DMS153 treated with DMSO at 0.1 percent for 48 hours (cell line): Measurements from ENCODE around the gene NFATC2.

ENCODE experiments used
- DNase-seq: peaks from one replicate; lab custom pipeline; 2025; ENCODE audit not compliant: unreplicated experiment; lab: John Stamatoyannopoulos, UW

Gene NFATC2

DNA sequence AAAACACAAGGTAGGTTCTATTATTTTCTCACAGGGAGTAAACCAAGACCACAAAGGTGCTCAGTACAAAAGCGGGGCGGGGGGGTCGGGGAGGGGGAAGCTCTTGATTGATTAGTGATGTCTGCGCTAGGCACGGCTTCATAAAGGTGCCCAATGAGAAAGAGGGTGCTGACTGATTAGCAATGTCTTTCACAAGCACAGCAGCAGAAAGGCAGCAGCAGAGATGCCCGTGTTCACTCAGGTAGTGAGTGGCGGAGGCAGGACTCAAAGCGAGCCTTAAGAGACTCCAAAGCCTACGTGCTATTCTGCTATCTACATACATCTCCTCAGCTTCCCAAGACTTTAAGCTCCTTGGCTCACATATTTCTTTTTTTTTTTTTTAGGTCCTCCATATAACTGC lies 20.3 kb downstream of the NFATC2 start:
- DNase-seq, result no peak

DNA sequence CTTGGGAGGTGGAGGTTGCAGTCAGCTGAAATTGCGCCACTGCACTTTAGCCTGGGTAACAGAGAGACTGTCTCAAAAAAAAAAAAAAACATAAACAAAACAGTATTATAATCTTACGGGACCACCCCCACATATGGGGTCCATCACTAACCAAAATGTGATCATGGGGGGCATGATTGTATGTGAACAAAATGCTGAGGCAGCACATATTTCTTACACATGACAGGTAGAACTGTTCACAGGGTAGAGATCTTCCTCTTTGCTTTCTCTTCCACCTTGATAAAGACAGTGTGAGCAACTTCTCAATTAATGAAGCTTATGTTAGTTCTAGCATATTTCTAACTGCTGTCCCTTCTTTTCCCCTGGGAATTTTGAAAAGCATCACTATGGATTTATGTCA lies 24.7 kb downstream of the NFATC2 start:
- DNase-seq, result no peak

DNA sequence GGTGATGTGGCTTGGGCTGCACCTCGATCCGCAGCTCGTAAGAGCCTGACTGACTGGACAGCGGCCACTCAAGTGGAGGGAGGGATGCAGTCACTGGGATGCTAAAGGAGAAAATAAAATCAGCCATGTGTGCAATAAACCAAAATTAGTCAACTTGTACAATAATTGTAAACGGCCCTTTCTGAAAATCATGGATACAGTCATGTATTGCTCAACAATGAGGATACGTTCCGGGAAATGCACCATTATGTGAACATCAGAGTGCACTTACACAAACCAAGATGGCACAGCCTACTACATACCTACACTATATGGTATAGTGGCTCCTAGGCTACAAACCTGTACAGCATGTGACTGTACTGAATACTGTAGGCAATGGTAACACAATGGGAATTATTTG lies 25.7 kb downstream of the NFATC2 start:
- DNase-seq, result no peak

DNA sequence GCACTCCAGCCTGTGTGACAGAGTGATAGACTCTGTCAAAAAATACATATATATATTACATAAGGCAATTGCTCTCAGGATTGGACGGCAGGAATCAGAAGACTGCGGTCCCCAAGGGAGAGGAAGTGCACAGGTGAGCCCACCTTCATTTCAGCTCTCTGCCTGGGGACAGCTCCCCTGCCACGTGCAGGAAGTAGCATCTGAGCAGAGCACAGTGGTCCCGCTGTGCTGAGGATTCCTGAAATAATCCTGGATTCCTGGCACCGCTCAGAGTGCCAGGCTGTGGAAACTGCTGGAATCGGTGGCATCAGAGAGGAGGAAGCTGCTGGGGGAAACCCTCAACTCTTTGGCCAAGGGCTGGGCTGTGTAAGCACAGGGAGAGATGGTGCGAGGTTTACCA lies 27.7 kb downstream of the NFATC2 start:
- no peak for DNase-seq

DNA sequence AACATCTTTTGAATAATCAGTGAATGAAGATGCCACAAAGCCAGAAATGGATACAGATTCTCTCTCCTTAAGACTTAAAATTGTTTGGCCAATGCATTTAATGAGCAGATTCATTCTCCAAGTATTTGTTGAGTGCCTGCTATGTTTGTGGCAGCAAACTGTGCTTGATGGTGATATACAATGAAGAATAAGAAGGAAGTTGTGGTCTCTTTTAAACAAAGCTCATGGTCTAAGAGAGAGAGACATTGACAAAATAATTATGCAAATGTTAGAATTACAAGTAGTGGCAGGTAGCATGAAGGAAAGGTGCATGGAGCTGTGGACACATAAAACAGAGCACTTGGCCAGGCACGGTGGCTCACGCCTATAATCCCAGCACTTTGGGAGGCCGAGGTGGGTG lies 28.3 kb downstream of the NFATC2 start:
- DNase-seq, result no peak

DNA sequence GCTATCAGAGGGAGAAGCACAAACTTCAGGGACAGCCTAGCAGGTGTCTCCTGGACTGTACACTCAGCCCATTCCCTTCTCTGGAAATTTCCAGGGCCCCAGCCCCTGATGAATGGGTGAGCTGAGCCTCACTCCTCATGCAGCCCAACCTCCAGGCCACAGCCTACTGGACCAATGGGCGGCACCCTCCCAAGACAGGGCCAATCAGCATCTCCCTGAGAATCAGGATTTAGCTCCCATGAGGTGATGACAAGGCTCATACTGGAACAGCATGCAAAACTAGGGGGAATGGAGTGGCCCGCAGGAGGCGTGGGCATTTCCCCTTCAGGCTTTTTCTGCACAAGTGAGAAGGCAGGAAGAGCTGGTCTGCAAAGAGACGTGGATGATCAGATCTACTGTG lies 29.0 kb downstream of the NFATC2 start:
- DNase-seq, result no peak

DNA sequence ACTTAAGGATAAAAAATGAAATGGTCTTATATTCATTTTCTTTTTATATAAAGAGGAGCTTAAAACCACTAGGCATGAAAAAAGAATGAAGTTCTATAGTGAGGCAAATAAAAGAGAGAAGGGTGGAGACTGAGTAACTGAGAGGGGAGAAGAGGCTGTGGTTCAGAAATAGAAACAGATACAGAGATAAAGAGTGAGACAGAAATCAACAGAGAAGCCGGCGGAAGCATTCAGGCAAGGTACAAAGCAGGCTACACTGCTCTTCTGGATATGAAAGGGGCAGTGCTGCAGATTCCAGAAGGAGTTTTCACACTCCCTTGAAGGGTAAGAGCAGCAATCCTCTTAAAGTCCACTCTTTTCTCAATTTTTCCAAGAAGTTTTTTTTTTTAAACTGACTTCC lies 29.9 kb downstream of the NFATC2 start:
- no peak for DNase-seq

DNA sequence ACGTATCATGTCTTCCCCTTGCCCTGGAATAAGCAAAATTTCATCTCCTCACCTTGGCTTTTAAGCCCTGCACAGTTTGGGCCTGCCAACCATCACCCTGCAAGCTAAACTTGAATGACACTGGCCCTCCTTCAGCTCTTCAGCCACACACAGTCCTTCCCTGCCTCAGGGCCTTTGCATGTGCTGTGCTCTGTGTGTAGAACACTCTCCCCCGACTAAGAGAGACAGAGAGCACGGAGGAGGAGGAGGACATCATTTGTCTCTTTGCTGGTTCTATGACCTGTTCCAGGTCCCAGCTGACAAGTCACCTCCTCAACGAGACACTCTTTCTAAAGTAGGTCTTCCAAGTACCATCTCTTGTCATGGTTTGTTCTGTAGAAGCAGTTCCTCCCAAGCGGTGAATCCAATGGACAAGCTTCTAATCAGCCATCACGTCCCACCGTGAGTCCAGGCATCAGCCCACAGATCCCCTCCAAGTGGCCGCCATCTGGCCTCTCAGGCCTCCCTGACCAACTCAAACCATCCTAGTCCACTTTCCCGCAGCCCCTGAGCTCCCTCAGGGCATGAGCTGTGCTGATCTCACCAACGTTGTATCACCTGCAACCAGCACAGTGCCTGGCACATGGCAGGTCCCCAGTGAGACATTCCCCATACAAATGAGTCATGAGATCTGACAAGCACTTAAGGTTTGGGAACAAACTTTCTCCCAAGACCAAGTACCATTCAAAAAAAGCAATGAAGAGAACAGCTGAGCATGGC lies 30.5 kb downstream of the NFATC2 start:
- no peak for DNase-seq

DNA sequence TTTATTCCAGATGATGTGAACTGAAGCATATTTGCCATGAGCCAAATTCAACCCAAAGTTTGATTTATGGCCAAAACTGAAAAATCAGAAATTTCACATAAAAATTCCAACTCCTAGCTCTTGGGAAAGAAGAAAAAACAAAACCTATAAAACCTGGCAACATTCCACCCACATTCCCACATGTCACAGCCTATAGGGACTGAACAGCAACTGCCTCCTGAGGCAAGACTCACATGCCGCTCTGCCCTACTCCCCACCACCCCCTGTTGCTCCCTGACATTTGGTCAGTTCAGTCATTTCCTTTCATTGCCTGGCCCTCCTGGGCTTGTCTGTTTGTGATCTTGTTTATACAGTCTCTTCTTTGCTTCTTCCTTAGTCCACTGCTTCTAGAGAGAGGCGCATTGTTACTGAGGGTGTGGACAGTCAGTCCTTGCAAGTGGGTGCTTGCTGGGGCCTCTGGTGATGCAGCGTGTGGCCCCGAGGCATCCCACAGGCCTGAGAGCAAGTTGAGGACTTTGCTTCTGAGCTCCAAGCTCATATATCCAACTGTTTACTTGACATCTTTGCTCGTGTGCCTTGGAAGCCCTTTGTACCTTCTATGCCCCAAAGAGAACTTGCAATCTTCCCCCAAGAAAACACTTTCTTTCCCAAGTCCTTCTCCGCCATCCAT lies 31.4 kb downstream of the NFATC2 start:
- DNase-seq, result no peak

DNA sequence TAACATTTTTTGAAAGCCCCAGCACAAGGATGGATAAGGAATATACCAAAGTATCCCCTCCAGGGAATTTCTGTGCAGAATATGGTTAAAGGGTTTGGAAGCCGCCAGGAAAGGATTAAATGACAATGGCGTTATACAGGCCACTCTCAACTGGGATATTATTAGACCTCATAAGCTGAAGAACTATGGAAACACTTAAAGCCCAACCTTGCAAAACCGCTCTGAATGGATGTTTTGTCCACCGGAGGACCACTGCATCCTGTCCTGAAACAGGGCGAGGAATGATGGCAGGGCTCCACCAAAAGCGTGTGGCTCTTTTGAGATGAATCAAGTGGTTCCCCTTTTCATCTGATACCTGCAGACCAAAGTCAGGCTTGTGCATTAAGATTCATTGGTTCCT lies 32.4 kb downstream of the NFATC2 start:
- DNase-seq, result no peak

DNA sequence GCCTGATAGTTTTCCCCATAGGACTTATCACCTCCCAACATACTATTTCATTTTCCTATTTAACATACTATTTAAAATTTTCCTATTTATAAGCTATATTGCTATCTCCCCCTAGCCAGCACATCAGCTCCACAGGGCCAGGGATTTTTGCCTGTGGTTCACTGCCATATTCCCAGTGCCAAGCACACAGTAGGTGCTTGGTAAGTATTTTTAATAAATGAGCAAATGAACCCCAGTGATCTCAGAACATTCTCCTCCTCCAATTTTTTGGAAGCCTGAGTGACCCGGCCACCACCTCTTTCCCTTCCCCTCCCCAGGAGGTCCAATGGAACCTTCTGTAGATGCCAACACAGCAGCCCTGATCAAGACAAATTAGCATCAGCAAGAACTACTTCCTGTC lies 33.3 kb downstream of the NFATC2 start:
- no peak for DNase-seq

DNA sequence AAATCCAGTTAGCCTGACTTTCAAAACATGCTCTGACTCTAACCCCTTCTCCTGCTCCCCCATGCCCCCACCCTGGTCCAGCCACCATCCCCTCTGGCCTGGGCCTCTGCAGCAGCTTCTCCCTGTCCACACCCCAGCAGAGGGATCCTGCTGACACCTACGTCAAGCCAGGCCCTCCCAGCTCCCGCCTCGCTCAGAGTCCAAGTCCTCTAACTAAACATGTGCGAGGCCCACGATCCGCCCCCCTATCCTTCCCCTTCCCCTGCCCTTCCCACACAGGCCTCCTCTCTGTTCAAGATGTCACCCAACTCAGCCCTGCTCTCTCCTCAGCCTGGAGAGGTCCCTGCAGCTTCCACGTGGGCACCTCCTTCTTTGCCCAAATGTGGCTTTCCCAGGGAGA lies 33.7 kb downstream of the NFATC2 start:
- no peak for DNase-seq

DNA sequence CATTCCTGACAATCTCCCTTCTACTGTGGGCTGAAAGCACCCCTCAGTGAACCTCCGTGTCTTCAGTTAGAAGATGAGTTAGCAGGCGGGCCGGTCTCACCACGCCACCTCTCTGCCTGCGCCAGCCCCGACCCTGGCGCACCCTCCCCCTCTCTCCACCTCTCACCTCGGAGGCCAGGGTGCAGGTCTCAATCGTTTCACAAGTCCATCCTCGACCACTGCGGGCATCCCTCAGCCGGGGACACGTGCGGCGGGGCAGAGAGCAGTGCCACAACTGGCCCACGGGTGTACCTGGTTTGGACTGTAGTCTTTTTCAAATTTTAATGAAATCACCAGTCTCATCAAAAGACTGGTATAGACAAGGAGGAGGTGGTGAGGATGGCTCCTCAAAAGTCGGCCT lies 34.4 kb downstream of the NFATC2 start:
- DNase-seq, result no peak

DNA sequence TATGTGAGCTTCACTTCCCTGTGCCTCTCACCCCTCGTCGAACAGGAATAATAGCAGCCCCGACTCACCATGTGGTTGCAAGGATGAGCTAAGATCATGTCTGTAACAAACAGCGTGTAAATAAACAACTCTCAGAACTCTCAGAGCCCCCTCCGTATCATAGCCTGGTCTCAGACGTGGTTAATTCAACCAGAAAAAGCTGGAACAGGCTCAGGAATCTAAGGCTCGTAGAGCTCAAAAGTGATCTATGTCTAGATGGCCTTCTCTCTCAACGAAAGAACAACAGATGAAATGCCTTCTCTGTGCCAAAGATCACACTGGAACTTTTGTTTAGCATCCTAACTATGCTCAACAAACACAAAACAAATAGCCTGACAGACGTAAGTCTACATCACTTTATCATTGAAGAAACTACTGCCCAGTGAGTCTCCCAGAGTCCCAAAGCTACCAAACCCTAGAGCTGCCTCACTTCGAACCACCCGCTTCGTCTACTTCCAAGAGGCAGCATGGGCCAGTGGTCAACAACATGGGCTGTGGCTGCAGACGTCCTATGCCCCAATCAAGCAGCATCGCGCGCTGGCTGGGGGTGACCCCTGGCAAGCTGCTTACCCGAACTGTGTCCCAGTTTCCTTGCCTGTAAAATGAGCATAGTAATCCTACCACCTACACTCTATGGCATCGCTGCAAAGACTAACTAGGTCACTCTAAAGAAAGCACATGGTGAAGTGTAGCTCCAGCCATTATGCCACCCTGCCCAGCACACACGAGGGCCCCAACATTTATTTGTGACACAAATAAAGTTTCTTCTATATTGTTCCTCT lies 35.1 kb downstream of the NFATC2 start:
- no peak for DNase-seq

DNA sequence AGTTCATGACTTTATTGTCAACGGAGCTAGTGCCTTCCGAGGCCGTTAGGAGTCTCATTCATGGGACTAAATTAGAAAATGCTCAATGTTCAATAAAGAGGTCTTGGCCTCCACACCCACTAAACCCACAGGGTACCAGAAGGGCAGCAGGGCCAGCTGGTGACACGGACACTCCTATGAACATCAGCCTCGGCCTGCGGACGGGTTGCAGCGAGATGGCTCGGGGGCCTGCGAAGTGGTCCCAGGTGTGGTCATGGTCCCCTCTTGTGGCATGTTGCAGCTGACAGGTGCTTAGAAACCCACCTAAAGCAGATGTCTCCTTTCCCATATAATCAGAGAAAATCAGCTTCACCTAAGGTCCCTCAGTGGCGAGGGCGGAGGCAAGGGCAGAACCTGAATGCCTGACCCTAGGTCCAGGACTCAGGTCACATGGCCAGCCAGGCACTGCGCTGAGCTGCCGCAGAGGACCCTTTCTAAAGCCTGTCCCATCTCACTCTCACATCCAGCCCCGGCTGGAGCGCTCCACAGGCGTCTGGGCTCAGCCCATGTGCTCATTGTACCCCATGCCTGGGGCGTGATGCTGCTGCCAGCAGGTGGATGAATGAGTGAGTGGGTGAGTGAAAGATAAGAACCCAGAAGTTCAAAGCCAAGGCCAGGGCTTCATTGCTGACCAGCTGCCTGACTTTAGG lies 35.8 kb downstream of the NFATC2 start:
- no peak for DNase-seq

DNA sequence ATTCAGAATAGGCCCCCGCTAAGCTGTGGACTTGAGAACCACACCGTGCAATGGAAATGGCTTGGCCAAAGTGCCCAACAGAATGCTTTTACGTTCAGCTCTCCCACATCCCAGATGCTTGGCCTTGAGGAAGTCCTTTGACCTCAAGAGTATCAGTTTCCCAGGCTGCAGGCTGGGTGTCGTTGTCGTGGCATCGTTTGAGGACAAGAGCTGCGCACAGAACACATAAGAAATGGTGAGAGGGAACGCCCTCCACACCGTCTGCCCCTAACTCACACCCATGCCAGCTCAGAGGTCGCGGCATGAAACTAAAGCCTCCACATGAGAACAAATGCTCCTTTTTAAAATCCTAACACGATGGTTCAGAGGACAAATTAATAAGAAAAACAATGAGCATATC lies 37.0 kb downstream of the NFATC2 start:
- DNase-seq, result no peak

DNA sequence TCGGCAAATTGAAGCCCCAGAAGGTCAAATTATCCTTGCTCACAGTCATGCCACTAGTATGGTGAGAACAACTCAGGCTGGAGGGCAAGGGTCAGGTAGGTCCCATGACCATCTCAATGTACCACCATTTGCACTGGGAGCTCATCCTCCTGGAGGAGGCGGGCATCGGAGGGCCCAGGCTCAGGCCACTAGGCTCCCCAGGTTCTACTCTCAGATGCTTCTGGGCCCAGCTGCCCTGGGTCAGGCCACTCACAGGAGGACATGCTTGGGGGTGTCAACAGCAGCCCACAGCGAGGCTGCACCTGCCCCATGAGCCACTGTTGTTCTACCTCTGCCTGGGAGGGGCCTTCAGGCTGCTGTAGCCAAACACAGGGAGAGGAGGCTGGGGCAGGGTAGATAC lies 39.1 kb downstream of the NFATC2 start:
- DNase-seq, result no peak

DNA sequence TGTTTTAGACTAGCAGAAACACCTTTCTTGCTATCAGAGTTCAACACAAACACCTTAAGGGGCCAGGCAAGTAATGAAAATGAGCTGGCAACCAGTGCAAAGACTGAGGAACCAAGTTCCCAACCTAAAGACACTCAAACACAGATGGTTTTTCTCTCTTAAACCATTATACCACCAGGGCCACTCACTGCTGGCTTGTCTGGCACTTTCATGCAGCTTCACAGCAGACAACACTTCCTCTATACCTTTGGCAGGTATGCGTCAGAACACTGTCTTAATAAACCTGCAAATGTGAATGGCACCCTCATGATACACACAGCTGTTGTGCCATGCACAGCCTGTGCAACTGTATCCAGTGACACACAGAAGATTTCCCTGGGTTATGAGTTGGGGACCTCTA lies 41.6 kb downstream of the NFATC2 start:
- DNase-seq, result no peak

DNA sequence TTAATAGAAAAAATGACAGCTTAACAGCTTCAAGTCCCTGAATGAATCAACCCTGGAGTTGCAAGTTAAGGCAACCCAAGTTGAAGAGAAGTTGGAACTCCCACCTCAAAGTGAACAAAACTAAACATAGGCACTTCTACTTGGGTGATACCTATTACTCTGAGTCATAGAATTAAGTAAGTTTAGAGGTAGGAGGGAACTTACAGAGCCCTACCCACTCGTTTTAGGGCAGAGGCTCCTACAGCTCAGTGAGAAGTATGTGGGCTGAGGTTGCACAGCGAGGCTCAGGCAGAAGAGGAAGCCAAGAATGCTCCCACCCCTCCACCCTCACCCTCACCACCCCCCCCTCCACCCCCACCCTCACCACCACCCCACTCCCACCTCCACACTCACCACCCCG lies 42.2 kb downstream of the NFATC2 start:
- DNase-seq, result no peak

DNA sequence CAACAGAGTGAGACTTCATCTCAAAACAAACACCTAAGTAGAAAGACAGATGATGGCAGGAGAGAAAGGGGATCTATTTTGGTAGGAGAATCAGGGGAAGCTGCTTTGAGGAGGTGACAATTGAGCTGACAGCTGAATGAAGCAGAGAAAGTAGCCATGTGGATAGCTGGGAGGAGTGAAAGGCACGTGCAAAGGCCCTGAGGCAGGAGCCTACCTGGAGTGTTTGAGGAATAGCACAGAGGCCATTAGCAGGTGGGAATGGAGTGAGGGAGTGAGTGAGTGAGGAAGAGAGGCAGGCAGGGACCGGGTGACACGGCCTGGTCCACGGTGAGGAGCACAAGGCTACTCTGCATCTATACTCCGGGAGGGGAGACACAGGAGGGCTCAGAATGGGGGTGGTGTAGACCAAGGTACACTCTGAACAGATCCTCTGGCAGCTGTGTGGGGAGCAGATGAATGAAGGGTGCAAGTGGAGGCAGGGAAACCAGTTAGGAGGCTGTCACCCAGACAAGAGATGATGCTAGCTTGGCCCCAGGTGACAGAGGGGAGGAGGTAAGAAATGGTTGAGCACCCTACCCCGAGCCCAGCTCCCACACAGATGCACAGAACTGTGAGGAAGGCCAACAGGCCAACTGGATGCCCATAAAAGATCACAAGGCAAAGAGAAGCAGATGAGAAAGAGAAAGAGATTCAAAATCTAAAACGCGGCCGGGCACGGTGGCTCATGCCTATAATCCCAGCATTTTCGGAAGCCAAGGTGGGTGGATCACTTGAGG lies 43.6 kb downstream of the NFATC2 start:
- DNase-seq, result no peak
